Measurements from ENCODE around the gene THSD7B.
"Not testable (repeated sequence)": the region's sequence is repeated elsewhere in the genome, so short reads cannot be mapped to it uniquely, and the experiment has no call there.

The THSD7B gene

GRCh38 chr2:137039482-137040152 lies 274.3 kb downstream of the THSD7B start:
- no peak for DNase-seq (ENCODE audit: low read depth)

DNA sequence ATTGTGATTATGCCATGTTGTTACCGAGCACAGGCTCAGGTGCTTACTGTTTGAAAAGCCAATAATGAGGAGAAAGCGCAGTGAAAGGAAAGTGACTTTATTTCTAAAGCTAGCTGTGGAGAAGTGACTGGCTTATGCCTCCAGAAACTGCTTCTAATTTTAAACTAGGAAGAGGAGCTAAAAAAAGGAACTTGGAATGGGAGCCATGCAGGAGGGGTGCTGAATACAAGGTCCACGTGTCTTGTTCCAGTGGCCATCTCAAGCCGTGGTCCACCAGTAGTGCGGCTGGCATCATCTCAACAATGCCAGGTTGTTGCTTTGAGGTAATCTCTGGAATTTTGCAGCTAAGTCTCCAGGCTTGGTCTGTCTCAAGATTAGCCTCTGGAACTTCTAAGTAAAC lies 282.0 kb downstream of the THSD7B start:
- no peak for DNase-seq (ENCODE audit: low read depth)

DNA sequence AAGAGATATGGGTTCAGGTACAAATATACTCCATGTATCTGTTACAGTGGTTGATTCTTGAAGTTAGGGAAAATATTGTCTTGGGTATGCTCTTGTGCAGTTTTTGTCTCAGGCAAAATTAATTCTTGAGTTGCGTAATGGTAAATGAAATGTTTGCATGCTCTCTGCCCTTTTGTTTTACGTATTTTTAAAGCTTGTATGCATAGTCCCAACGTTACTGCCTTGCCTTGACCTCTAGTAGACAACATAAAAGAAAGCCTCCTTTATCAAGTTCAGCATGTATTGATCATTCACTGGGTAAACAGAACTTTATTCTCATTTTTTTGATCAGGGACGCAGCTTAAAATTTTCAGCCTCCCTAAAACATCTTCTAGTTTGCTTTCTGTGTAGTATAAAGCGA lies 283.1 kb downstream of the THSD7B start:
- DNase-seq (ENCODE audit: low read depth): no peak

DNA sequence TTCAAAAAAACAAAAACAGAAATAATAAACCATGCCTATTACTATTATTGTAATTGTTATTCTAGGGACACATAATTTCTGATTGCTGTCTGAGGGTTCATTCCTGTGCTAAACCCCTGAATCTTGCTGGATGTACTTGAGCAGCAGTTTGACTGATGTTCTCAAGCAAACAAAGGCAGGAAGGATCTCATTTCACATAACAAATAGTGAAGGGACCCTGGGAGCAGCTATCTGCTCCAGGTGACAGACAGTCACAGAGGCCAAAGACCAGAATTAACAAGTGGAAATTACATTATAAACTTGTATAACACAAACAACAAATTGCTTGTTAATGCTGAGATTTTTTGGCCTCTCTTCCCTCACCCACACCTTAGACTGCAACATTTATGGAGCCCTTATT lies 284.2 kb downstream of the THSD7B start:
- DNase-seq (ENCODE audit: low read depth): no peak

GRCh38 chr2:137050949-137051348 lies 285.6 kb downstream of the THSD7B start:
- no peak for DNase-seq (ENCODE audit: low read depth)

- no peak for DNase-seq (ENCODE audit: low read depth)
These were observed 286.5 kb downstream of the THSD7B start for GRCh38 chr2:137051778-137052398.

DNA sequence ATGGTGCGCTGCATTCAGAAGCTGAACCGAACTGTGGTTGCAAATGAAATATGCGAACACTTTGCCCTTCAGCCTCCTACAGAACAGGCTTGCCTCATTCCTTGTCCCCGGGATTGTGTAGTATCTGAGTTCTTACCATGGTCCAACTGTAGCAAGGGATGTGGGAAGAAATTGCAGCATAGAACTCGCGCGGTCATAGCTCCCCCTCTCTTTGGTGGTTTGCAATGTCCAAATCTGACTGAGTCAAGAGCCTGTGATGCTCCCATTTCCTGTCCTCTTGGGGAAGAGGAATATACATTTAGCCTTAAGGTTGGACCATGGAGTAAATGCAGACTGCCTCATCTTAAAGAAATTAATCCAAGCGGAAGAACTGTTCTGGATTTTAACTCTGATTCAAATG lies 291.4 kb downstream of the THSD7B start:
- DNase-seq (ENCODE audit: low read depth): no peak

GRCh38 chr2:137076111-137076765 lies 310.9 kb downstream of the THSD7B start:
- DNase-seq (ENCODE audit: low read depth): not testable (repeated sequence)

DNA sequence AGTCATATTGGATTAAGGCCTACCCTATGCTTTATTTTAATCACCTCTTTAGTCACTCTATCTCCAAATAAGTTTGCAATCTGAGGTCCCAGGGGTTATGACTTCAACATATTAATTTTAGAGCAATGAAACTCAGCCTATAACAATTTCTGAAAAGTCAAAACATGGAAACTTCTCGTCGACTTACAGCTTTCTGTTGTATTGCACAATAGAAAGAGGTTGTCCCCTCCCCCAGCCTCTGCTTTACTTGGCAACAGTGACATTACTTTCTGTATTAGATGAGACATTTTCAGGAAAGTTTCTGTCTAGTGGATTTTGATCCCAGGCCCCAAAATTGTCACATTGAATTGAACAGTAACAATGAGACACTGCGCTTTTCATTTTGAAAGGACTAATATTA lies 326.4 kb downstream of the THSD7B start:
- DNase-seq (ENCODE audit: low read depth): no peak

- DNase-seq (ENCODE audit: low read depth): no peak
These were observed 327.8 kb downstream of the THSD7B start for GRCh38 chr2:137093116-137093515.

GRCh38 chr2:137096187-137096586 lies 330.8 kb downstream of the THSD7B start:
- DNase-seq (ENCODE audit: low read depth): no peak

GRCh38 chr2:137096693-137097092 lies 331.3 kb downstream of the THSD7B start:
- DNase-seq (ENCODE audit: low read depth): no peak

- not testable (repeated sequence) for DNase-seq (ENCODE audit: low read depth)
These were observed 336.5 kb downstream of the THSD7B start for GRCh38 chr2:137101814-137102213.

GRCh38 chr2:137107904-137108303 lies 342.6 kb downstream of the THSD7B start:
- DNase-seq (ENCODE audit: low read depth): no peak

DNA sequence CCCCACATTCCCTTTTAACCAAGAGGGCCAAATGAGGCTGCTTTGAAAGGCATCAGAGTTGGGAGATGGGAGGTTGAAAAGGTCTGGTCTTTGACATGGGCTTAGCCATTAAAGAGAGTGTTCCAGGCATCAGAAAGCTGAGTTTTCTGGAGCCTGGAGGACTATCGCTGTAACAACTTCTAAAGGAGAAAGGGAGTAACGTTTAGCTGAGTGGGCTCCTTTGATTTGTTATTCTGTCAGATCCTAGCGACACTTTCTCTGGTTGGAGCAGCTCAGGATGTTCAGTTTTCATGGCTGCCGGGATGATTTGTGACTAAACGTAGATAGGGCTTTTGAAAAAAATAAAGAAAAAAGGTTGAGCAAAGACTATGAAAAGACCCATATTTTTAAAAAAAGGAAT lies 346.6 kb downstream of the THSD7B start:
- DNase-seq (ENCODE audit: low read depth): no peak

DNA sequence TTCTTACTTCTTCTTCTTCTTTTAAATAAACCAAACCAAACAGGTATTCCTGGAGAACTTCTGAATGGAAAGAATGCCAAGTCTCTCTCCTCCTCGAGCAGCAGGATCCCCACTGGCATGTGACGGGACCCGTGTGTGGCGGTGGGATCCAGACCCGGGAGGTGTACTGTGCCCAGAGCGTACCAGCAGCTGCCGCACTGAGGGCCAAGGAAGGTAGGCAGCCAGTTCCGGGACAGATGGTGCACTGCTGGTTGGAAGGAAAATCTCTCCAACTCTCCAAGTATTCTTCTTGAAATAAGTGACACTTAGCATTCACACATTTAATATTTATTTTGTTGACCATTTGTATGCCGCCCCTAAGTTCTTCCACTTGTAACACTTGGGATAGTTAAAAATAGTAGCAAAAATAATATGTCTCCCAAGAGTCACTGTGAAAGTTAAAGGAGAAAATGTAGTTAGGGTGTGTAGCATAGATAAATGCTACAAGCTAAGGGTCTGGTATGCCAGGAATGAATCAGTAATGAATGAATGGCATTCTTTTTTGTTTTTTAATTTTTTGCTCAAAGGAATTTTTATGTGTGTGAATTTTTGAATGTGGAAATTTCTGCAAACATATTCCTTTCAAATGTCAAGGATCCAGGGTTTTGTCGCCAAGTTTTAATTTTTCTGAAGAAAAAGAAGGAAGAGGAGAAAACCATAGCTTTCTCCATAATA lies 349.9 kb downstream of the THSD7B start:
- no peak for DNase-seq (ENCODE audit: low read depth)

DNA sequence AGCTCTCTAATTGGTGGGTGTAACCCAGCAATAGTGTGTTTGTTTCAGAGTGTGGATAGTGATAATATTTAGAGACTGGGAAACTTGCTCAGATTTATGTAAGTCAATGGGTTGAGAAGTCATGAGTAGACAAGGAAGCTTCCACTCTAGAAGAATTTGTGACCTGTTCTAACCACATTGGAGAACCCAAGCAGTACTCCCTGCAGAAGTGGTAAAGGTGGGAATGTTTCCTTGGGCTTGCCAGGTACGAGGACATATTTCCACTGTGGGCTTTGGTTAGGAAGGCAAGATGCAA lies 350.4 kb downstream of the THSD7B start:
- no peak for DNase-seq (ENCODE audit: low read depth)

DNA sequence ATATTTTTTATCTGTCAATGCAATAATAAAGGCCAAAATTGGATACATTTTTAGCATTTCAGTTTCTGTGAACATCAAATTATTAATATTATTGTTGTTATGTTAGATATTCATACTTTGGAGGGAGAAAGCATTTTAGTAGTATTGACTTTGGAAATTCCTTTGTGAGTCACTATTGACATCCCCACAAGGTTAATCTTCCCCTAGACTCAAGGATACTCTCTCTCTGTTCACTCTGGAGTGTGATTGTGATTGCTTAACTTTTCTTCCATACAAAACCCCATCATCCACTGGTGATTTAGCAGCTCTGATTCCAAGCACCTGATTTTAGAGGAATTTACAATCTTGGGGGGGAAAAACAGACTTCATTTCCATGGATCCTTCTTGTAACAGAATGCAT lies 352.0 kb downstream of the THSD7B start:
- no peak for DNase-seq (ENCODE audit: low read depth)

DNA sequence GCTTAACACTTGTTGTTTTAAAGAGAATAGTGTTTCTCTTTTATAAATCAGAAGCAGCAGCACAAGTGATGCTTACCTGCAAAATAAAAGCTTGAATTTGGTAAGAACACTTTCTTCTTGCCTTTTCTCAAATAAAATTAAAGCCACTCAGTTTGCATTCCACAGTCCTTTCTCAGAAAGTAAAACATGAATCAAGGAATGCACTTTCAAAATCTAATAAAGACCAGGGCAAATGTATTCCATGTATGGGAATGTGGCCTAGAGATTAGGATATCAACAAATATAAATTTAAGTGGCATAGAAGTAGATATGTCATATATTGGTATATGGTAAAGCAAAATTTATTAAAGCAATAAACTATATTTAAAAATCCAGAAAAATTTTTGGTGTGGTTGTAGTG lies 352.8 kb downstream of the THSD7B start:
- no peak for DNase-seq (ENCODE audit: low read depth)

GRCh38 chr2:137123226-137123625 lies 357.9 kb downstream of the THSD7B start:
- no peak for DNase-seq (ENCODE audit: low read depth)

DNA sequence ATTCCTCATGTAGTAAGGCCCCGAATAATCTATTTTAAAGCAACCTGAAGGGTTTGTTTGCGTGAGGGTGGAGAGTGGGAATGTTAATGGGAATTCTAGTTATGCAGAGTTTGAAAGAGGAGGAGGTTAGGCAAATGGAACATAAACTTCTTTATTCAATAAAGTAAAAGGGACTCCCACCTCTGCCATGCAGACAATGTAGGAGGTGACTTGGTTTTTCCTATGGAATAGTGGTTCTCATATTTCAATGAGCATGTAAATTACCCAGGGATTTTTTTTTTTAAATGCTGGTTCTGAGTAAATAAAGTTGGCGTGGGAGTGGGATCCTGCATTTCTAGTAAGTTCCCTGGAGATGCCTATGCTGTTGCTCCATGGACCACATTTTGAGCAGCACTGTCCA lies 367.9 kb downstream of the THSD7B start:
- no peak for DNase-seq (ENCODE audit: low read depth)

GRCh38 chr2:137138263-137138662 lies 372.9 kb downstream of the THSD7B start:
- DNase-seq (ENCODE audit: low read depth): no peak

DNA sequence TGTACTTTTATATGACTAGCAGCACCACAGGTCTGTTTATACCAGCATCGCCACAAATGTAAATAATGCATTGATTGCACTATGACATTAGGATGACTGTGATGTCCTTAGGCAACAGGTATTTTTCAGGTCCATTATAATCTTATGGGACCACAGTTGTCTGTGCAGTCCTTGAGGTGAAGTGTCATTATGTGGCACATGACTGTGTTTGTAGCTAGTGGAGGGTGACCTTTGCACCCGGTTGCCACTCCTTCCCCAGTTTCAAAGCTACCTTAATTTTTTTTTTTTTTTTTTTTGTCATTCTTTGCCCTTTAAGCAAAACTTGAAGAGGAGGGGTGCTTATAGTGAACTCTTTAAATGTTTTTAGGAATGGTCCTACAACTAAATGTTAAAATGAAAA lies 386.4 kb downstream of the THSD7B start:
- no peak for DNase-seq (ENCODE audit: low read depth)

Measured in fibroblast of gingiva (primary cell).